TTC549 (cell line): ENCODE results near the gene ZNF705A.
A peak's percentile ranks its signal among the peaks of the same experiment; 100 is the strongest.
"Not testable (repeated sequence)": the region's sequence is repeated elsewhere in the genome, so short reads cannot be mapped to it uniquely, and the experiment has no call there.

Experiments used
- FAIRE-seq: peaks from 2 replicates; lab custom pipeline; 2012; peaks lifted over from hg19 to GRCh38; lab: Jason Lieb, UNC

Gene ZNF705A

DNA sequence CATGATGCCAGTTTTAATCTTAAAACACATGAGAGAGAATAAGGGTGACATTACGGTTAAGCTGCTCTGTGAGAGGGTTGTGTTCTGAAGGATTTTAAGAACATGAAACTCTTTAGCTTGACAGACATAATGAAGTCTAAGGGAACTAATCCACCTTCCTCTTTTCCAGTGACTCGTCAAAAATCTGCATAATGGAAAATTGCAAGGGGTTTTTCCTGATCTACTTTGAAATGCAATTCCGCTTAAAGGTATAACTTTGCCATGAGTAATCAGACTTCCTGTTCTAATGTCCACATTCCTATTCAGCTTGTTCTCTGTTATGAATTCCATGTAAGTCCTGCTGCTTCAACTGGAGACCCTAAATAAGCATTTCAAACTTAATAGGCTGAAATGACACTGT lies at the start of gene ZNF705A:
ZNF705A (plus strand) TSS at position 171 of the 400 bp plus-strand sequence. CDS start 15,611 bp downstream, outside the sequence.
- FAIRE-seq, result no peak

DNA sequence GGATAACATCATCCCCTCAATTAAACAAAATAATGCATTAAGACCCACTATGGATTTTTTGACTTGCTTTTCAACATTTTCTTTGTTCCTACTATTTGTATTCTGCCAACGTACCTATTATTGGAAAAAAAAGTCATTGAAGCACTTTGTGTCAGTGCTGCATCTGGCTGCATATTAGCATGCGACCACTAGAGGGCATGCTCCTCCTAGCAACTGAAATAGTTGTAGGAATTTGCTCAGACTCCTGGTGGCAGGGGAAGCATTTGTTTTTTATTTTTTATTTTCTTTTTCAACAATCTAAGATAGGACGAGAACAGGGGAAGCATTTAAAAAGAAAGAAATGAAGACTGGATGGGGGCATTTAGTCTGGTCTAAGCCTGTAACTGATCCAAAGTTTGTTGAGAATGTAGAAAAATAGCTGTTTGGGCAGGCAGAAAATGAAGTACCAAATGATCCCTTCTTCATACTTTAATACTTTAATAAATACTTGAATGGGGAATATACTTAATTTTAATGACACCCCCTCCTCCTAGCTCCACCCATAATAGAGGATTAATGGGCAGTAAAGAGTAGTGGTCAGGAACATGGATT lies 47.9 kb upstream of the ZNF705A start:
- FAIRE-seq, result peak; percentile 96

DNA sequence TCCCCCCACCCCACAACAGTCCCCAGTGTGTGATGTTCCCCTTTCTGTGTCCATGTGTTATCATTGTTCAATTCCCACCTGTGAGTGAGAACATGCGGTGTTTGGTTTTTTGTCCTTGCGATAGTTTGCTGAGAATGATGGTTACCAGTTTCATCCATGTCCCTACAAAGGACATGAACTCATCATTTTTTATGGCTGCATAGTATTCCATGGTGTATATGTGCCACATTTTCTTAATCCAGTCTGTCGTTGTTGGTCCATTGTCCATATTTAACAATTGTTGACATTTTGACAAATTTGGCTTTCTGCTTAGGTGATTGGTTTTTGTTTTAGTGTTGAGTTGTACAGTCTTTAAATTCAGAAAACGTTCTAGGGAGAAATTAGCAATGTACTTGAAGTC lies 43.7 kb upstream of the ZNF705A start:
- not testable (repeated sequence) for FAIRE-seq

DNA sequence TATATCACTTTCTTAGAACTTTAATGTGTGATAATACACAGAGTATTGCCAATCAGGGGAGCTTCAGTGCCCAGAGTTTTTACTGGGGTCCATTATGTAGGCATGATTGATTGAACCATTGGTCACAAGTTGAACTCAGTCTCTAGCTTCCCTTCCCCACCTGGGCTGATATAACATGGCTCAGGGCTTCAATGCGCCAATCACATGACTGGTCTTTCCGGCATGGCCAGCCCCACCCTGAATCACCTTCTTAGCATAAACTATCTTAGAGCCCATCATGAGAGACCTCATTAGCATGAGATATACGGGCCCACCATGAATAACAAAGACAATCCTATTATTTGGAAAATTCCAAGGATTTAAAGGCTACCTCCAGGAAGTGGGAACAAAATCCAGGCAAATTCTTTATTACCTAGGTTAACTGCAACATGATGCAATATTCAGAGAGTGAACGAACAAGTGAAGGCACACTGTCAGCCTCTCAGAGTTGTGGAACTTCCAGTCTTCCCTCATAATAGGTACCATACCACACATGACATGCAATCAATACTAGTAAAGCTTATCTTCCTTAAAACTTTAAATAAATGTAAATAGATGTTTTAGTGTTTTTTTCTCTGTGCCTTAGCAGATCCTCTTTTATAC lies 36.6 kb upstream of the ZNF705A start:
- no peak for FAIRE-seq

DNA sequence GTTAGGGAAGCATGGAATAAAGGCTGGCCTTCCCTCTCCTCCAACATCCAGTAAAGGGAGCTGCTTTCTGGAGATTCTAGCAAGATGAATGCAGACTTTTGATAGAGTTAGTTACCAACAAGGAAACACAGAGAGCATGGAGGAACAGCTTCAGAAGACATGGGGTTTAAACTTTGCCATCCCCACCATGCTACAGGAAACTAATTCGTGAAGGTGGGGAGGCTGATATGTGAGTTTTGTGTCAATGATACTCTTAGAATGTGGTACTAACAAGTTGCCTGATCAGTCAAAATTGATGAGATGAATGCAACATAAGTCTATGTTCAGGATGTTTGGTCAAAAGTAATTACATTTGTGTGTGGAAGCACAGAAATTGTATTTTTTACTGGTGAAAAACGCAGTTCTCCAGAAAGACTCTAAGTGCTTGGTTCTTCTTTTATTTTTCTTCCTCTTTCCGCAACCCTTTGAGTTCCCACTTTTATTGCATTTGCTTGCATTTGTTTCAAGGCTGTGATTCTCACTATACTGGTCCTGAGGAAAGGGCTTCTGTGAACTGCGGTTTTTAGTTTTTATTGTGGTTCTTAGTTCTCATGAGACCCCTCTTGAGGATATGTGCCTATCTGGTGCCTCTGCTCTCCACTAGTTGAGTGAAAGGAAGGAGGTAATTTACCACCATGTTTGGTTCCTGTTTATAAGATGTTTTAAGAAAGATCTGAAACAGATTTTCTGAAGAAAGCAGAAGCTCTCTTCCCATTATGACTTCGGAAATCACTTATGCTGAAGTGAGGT lies 33.5 kb upstream of the ZNF705A start, which contains the start of gene CLEC4A:
CLEC4A (plus strand) TSS at position 494 of the 789 bp plus-strand sequence; CDS start at position 756, 262 bp downstream.
- no peak for FAIRE-seq

DNA sequence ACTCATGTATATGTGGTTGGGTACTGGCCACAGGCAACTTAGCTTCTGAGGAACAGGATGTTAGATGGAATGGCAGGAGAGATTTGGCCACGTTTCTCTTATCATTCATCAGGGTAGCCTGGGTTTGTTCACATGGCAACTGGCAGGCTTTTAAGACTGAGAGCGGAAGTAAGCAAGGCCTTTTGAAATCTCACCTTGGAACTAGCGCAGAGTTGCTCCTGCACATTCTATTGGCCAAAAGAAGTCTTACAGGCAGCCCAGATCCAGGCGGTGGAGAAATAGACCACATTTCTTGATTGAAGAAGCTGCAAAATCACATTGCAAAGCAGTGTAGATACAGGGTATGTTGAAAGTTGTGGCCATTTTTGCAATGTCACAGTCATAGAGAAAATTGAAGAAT lies 29.7 kb upstream of the ZNF705A start:
- no peak for FAIRE-seq

DNA sequence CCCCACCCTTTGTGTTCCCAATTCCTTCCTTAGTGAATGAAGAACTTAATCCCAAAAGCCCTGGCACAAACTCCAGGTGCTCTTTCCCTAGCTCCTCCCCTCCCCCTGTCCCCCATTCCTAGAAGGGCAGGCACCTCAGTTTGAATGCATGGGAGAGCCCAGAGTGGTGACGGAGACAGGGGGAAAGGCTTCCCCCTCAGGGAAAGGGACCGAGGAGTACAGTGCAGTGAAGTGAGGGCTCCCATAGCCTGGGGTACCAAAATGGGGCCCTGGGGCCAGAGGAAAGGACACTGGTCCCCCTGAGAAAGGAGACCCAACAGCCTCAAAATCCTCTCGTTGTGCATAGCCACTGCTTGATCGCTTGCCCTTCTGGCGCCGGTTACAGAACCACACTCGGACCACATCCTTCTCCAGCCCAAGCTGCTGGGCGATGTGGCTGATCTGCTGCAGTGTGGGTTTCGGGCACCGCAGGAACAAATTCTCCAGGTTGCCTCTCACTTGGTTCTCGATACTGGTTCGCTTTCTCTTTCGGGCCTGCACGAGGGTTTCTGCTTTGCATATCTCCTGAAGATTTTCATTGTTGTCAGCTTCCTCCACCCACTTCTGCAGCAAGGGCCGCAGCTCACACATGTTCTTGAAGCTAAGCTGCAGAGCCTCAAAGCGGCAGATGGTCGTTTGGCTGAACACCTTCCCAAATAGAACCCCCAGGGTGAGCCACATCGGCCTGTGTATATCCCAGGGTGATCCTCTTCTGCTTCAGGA lies 23.0 kb upstream of the ZNF705A start:
- not testable (repeated sequence) for FAIRE-seq

DNA sequence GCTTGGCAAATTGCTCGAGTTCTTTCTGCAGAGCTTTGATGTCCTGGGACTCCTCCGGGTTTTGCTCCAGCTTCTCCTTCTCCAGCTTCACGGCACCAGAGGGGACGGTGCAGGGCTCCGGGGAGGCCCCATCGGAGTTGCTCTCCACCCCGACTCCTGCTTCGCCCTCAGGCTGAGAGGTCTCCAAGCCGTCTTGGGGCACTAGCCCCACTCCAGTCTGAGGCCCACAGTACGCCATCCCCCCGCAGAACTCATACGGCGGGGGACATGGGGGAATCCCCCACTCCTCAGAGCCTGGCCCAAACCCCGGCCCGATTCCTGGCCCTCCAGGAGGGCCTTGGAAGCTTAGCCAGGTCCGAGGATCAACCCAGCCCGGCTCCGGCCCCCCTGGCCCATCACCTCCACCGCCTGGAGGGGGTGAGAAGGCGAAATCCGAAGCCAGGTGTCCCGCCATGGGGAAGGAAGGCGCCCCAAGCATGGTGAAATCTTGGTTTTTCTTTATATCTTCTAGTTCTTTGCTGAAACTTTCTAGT lies 22.4 kb upstream of the ZNF705A start:
- FAIRE-seq, result not testable (repeated sequence)

DNA sequence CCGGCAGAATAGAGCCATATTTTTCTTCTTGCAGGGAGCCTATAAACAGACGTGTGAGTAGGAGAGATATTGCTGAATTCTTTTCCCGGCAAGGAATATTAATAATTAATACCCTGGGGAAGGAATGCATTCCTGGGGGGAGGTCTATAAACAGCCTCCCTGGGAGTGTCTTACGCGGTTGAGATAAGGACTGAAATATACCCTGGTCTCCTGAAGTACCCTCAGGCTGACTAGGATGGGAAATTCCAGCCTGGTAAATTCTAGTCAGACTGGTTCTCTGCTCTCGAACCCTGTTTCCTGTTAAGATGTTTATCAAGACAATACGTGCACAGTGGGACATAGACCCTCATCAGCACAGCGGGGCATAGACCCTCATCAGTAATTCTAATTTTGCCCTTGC lies 15.2 kb upstream of the ZNF705A start:
- FAIRE-seq, result not testable (repeated sequence)

DNA sequence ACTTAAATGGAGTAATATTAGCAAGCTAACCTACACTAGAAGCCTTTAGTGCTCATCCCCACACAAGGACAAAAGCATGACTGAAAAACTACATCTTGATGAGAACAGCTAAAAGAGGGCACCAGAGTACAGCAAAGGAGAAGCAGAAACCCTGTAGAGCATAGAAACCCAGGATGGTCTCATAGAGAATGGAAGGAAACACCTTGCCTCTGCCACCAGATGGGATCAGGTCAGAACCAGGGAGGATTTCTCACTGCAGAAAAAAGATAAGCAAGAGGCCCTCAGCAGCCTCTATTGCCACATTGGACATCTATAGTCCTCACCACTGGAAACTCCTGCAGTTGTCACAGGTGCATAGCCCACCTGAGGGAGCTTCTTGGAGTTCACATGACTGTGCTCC lies 13.6 kb upstream of the ZNF705A start:
- FAIRE-seq, result no peak

DNA sequence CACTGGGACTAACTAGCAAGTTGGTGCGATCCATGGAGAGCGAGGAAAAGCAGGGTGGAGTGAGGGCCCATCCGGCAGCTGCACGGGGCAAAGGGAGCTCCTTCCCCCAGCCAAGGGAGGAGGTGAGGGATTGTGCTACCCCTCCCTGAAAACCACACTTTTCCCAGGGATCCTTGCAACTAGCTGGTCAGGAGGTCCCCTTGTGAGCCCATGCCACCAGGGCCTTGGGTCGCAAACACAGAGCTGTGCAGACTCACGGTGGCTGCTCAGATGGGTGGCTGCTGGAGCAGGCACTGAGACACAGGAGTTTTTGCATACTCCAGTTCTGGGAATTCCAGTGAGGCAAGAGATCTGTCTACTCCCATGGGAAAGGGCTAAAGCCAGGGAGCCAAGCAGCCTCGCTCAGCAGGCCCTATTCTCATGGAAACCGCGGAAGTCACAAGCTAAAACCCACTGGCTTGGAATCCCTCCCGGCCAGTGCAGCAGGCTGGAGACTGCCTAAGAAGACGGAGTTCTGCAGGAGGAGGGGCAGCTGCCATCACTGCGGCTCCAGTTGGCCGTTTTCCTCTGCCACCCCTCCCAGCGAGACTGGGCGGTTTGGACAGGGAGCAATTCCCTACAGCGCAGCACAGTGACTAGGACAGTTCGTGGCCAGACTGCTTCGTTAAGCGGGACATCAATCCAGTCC lies 10.9 kb upstream of the ZNF705A start:
- no peak for FAIRE-seq

DNA sequence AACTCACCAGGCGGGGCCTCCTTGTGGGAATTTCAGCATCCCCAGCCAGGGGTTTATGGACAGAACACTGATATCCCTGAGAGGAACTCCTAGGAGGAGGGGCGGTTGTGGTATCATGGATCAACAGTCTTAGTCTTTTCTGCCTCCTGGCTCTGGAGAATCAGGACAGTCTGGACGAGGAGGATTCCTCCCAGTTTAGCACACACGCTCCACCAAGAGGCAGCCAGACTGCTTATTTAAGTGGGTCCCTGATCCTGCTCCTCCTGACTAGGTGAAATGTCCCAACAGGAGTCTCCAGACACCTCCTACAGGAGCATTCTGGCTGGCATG lies 10.4 kb upstream of the ZNF705A start:
- FAIRE-seq, result no peak

DNA sequence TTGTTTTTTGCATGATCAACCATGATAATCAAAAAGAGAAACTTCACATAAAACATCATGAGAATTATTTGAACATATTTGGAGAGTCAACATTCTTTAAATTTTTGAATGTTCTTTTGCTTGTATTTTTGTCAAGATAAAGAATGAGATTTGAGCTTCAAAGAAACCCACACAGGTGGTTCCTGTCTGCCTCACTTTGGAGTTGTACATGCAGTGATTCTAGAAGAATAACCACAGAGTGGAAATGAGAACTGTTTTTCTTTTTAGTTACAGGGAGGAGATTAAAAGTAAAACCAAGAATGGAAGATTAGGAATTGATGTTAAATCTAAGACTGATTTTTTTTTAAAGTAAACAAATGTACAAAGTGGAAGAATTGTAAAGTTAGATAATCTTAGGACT lies 2.3 kb upstream of the ZNF705A start:
- FAIRE-seq, result no peak

DNA sequence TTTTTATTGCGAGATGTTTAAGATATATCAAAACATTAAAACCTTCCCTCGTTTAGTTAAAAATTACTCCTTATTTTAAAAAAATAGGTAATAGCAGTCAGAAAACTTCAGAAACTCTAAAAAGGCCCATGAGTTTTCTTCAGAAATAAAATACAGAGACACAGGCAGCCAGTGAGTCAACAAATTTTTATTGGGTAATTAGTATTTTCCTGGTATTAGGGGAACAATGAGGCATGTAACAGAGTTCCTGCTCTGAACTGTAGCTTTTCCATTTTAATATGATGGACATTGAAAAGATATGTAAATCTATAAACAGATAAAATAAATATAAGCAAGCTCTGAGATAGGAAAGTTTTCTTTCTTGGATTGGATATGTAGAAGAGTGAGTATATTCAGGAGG lies 399 bp upstream of the ZNF705A start:
- FAIRE-seq, result no peak

DNA sequence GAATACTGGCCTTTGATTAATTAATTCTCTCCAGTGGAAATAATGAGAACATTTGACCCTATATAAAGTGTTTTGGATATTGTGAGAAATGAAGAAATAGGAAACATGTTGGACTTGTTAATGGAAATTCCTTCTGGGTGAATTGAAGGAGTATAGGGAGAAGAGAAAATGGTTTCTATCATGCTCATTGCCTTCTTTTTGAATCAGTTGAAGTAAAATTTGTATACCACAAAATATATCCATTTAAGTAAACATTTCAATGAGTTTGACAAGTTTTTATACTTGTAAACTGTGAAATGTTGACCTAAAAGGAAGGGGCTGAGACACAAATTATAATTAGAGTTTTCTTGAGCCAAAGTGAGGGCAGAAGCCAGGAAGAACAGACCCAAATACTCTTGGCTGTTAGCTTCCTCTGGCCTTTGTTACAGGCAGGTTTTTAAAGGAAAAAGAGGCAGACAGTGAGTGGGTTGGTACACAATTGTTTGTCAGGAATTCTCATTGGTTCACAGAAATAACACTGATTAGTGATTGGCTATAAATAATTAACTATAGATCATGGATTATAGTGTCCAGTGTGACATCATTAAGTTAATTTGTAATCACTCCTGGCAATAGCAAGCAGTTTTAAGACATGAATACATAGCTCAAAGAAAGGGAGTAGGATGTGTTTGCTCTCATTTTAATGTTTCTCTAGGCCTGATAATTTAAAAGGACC lies 826 bp downstream of the ZNF705A start:
- FAIRE-seq, result no peak

DNA sequence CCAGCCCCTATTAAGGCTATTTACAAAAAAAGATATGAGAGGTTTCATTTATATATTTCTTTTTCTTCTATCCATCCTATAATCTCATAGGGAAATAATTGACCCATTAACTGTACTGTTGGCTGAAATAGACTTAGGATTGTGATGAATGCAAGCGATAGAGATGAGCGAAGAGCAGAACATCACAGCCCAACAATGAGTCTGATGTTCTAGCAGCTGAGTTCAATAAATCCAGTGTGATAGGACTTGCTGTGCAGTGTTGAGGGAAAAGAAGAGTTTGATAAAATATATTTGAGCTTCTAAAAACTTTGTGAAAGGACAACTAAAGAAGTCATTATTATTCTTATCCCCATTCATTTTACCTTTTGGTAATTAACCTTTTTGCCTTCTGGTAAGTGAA lies 16.1 kb downstream of the ZNF705A start:
- FAIRE-seq, result not testable (repeated sequence)

DNA sequence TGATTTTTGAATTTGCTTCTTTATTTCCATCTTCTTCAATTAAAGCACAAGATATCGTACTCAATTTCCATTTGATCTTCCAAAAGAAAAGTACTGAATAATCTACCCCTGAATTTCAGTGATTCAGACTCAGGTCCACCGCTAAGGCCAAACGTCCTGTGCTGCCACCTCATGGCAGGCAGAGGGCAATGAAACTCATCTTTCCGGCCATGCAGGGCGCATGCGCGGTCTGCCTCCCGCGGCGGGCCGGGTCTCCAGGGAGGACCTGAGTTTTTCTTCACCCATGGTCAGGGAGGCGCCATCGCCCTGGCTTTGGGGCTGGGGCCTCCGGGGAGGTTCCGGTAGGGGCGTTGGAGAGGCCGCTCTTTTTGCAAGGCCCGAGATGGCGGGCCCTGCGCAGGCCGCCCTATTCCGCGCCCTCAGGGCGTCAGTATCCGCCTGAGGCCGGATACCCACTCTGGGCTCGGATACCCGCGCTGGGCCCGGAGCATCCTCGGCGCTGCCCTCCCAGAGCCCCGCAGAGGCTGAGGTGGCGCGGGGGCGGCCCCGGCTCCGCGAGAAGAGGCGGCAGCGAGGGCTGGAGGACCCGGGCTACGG lies 23.3 kb downstream of the ZNF705A start:
- FAIRE-seq, result not testable (repeated sequence)

DNA sequence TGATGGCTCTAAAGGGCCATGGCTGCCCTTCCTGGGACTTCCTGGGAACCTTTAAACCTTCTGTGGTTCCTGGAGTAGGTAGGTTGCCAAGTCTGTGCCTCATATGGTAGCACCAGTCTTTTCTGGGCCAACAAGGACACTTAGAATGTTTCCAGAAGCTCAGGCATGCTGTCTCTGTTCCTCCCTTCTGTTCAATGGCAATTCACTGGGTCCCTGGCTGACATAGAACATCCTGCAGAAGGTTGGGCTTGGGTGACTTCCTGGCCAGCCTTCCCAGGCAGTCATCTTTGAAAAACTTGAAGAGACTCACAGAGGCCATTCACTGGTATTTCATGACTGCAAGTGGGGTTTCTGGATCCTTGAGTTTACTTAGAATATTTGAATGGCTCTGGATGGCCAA lies 24.5 kb downstream of the ZNF705A start:
- FAIRE-seq, result not testable (repeated sequence)

DNA sequence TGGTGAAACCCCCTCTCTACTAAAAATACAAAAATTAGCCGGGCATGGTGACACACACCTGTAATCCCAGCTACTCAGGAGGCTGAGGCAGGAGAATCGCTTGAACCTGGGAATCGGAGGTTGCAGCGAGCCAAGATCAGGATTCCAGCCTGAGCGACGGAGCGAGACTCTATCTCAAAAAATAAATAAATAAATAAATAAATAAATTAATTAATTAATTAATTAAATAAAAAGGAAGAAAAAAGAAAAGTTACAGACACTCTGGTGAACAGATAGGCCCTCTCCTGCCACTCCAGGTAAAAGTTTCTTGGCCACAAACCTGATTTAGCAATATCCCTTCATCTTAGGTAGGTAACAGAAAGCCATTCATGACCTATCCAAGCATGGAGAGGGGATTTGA lies 26.1 kb downstream of the ZNF705A start:
- not testable (repeated sequence) for FAIRE-seq

DNA sequence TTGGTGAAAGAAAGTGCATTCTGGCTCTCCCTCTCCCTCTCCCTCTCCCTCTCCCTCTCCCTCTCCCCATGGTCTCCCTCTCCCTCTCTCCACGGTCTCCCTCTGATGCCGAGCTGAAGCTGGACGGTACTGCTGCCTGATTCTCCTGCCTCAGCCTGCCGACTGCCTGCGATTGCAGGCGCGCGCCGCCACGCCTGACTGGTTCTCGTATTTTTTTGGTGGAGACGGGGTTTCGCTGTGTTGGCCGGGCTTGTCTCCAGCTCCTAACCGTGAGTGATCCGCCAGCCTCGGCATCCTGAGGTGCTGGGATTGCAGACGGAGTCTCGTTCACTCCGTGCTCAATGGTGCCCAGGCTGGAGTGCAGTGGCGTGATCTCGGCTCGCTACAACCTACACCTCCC lies 26.5 kb downstream of the ZNF705A start:
- not testable (repeated sequence) for FAIRE-seq

DNA sequence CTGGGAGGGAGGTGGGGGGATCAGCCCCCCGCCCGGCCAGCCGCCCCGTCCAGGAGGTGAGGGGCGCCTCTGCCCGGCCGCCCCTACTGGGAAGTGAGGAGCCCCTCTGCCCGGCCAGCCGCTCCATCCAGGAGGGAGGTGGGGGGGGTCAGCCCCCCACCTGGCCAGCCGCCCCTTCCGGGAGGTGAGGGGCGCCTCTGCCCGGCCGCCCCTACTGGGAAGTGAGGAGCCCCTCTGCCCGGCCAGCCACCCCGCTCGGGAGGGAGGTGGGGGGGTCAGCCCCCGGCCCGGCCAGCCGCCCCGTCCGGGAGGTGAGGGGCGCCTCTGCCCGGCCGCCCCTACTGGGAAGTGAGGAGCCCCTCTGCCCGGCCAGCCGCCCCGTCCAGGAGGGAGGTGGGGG lies 27.4 kb downstream of the ZNF705A start:
- FAIRE-seq, result not testable (repeated sequence)
